DOHH2 (cell line): ENCODE data around the gene RTN4IP1.

ENCODE experiments used
- CTCF ChIP-seq: fragments of 200-600 bp; sonication (generic); IDR thresholded peaks from one replicate; pipeline ENCODE4 v1.5.1; 2014; ENCODE audit warnings: antibody characterized with exemption, mild to moderate bottlenecking, low read depth, low read length; ENCODE audit not compliant: poor library complexity, severe bottlenecking
- EZH2phosphoT487 ChIP-seq: fragments of 200-600 bp; sonication (generic); IDR thresholded peaks from 2 replicates; pipeline ENCODE4 v1.6.1; 2017; ENCODE audit warnings: borderline replicate concordance, mild to moderate bottlenecking, antibody characterized with exemption, low read length, moderate library complexity, mixed read lengths

GRCh38 chr6:106536851-106537250 lies 92.4 kb downstream of the RTN4IP1 start:
- TF ChIP-seq CTCF (no peak), EZH2phosphoT487 (no peak)
